Neural cell (in vitro differentiated cells): Measurements from ENCODE around the gene TSHR. TPM values are rescaled to one million over a fixed set of nuclear protein-coding genes. Genes with fewer than 3 reads are reported as not detected.

Experiments used
- H2AFZ ChIP-seq: fragments of 200-600, 300-800 bp; sonication (generic), shearing (Covaris generic); 2 replicates; pipeline ENCODE4 v1.6.0; 2014; ENCODE audit warnings: low read depth, mild to moderate bottlenecking, antibody characterized with exemption, low read length, moderate library complexity
- H3F3A ChIP-seq: fragments of 200-600 bp; shearing (Covaris generic); 2 replicates; pipeline ENCODE4 v1.6.1; 2016; ENCODE audit warnings: mild to moderate bottlenecking, moderate library complexity, mixed read lengths, antibody characterized with exemption, low read length; ENCODE audit not compliant: insufficient read depth, poor library complexity, severe bottlenecking
- H3K27ac ChIP-seq: fragments of 200-600, 300-800 bp; sonication (generic), shearing (Covaris generic); 2 replicates; pipeline ENCODE4 v1.5.1; 2014; ENCODE audit warnings: mild to moderate bottlenecking, low read length, moderate library complexity
- H3K27me3 ChIP-seq: fragments of 300-800, 200-600 bp; sonication (generic), shearing (Covaris generic); 2 replicates; pipeline ENCODE4 v1.6.0; 2014; ENCODE audit warnings: mild to moderate bottlenecking, low read depth, low read length, moderate library complexity; ENCODE audit not compliant: insufficient read depth
- H3K36me3 ChIP-seq: fragments of 300-800, 200-600 bp; sonication (generic), shearing (Covaris generic); 2 replicates; pipeline ENCODE4 v1.5.1; 2014; ENCODE audit warnings: mild to moderate bottlenecking, antibody characterized with exemption, low read length, moderate library complexity; ENCODE audit not compliant: insufficient read depth
- H3K4me2 ChIP-seq: fragments of 300-800, 200-600 bp; sonication (generic), shearing (Covaris generic); 2 replicates; pipeline ENCODE4 v1.6.0; 2014; ENCODE audit warnings: mild to moderate bottlenecking, low read length
- H3K4me3 ChIP-seq: fragments of 300-800, 200-600 bp; sonication (generic), shearing (Covaris generic); 2 replicates; pipeline ENCODE4 v1.5.1; 2014; ENCODE audit warnings: mild to moderate bottlenecking, low read length, moderate library complexity
- H3K79me2 ChIP-seq: fragments of 200-600 bp; shearing (Covaris generic); replicated peaks from 2 replicates; pipeline ENCODE4 v1.6.0; 2014; ENCODE audit warnings: mild to moderate bottlenecking, low read length, moderate library complexity; ENCODE audit not compliant: insufficient read depth
- H3K9ac ChIP-seq: fragments of 300-800, 200-600 bp; sonication (generic), shearing (Covaris generic); 2 replicates; pipeline ENCODE4 v1.6.1; 2016; ENCODE audit warnings: mild to moderate bottlenecking, low read length, mixed read lengths
- H3K9me2 ChIP-seq: fragments of 200-600 bp; shearing (Covaris generic); 2 replicates; pipeline ENCODE4 v1.6.1; 2016; ENCODE audit warnings: mild to moderate bottlenecking, low read length, mixed read lengths; ENCODE audit not compliant: insufficient read depth
- H3K9me3 ChIP-seq: fragments of 200-600, 300-800 bp; sonication (generic), shearing (Covaris generic); 2 replicates; pipeline ENCODE4 v1.6.1; 2016; ENCODE audit warnings: mild to moderate bottlenecking, mixed run types, low read length, moderate library complexity, mixed read lengths
- H4K20me1 ChIP-seq: fragments of 200-600 bp; shearing (Covaris generic); 2 replicates; pipeline ENCODE4 v1.6.1; 2016; ENCODE audit warnings: mild to moderate bottlenecking, mixed run types; ENCODE audit not compliant: insufficient read depth
- CTCF ChIP-seq: fragments of 450-650 bp; IDR thresholded peaks from 2 replicates; pipeline ENCODE4 v1.5.1; 2014; ENCODE audit warnings: antibody characterized with exemption, mild to moderate bottlenecking, moderate library complexity; ENCODE audit not compliant: poor library complexity, severe bottlenecking
- EP300 ChIP-seq: fragments of 450-650 bp; conservative IDR thresholded peaks from 2 replicates; pipeline ENCODE4 v1.6.1; 2014; ENCODE audit warnings: antibody characterized with exemption, mild to moderate bottlenecking, moderate library complexity; ENCODE audit not compliant: poor library complexity, severe bottlenecking
- EZH2 ChIP-seq: fragments of 200-600, 300-800 bp; shearing (Covaris generic), sonication (generic); IDR thresholded peaks from 2 replicates; pipeline ENCODE4 v1.6.1; 2014; ENCODE audit warnings: antibody characterized with exemption, low read length, borderline replicate concordance, mild to moderate bottlenecking; ENCODE audit not compliant: insufficient read depth, poor library complexity, severe bottlenecking
- MXI1 ChIP-seq: fragments of 450-650 bp; conservative IDR thresholded peaks from 2 replicates; pipeline ENCODE4 v1.6.1; 2014; ENCODE audit warnings: antibody characterized with exemption, mild to moderate bottlenecking; ENCODE audit not compliant: poor library complexity, severe bottlenecking
- POLR2AphosphoS5 ChIP-seq: IDR thresholded peaks from 2 replicates; pipeline ENCODE4 v1.6.1; 2012
- RAD21 ChIP-seq: fragments of 450-650 bp; conservative IDR thresholded peaks from 2 replicates; pipeline ENCODE4 v1.6.1; 2014; ENCODE audit warnings: antibody characterized with exemption, mild to moderate bottlenecking, moderate library complexity
- SMC3 ChIP-seq: fragments of 450-650 bp; conservative IDR thresholded peaks from 2 replicates; pipeline ENCODE4 v1.6.1; 2014; ENCODE audit warnings: antibody characterized with exemption, mild to moderate bottlenecking, moderate library complexity; ENCODE audit not compliant: poor library complexity
- TAF1 ChIP-seq: IDR thresholded peaks from 2 replicates; pipeline ENCODE4 v1.6.1; 2012; ENCODE audit warnings: low read depth
- polyA plus RNA-seq: library from polyadenylated mRNA; depleted of rRNA; stranded (reverse); fragments of >200 nt; gene quantifications from 2 replicates; pipeline ENCODE4 v1.2.3, GENCODE V29; 2014
- TF ChIP-seq, protein P1 (sequence below): IDR thresholded peaks from 2 replicates; pipeline ENCODE4 v1.6.1; 2012; ENCODE audit warnings: borderline replicate concordance

The TSHR gene
- polyA plus RNA-seq, 1 donor from 2014 or later: not detected

- no peak within 1 kb of the TSS for H3K27ac ChIP-seq
- H2AFZ ChIP-seq: peak within 1 kb of the TSS; percentile 89
- H3K9me3 ChIP-seq: no peaks in the 10 kb centered on the region
- no peaks in the 10 kb centered on the region for H3K36me3 ChIP-seq
- H3K4me3 ChIP-seq: peak within 1 kb of the TSS; percentile 92
- peak within 1 kb of the TSS; percentile 56 for H3K4me2 ChIP-seq
- H4K20me1 ChIP-seq: no peaks in the 10 kb centered on the region
- no peaks in the 10 kb centered on the region for H3K27me3 ChIP-seq
- H3K9ac ChIP-seq: peak within 1 kb of the TSS; percentile 56
- H3K9me2 ChIP-seq: no peaks in the 10 kb centered on the region
- H3K79me2 ChIP-seq: no peaks in the 10 kb centered on the region
- no peaks in the 10 kb centered on the region for H3F3A ChIP-seq
- TF ChIP-seq EP300 (no peak), MXI1 (peak; percentile 91), TAF1 (no peak), EZH2 (no peak), RAD21 (no peak), SMC3 (peak; percentile 17), POLR2AphosphoS5 (peak; percentile 43), CTCF (no peak)
- TF ChIP-seq, protein P1, sequence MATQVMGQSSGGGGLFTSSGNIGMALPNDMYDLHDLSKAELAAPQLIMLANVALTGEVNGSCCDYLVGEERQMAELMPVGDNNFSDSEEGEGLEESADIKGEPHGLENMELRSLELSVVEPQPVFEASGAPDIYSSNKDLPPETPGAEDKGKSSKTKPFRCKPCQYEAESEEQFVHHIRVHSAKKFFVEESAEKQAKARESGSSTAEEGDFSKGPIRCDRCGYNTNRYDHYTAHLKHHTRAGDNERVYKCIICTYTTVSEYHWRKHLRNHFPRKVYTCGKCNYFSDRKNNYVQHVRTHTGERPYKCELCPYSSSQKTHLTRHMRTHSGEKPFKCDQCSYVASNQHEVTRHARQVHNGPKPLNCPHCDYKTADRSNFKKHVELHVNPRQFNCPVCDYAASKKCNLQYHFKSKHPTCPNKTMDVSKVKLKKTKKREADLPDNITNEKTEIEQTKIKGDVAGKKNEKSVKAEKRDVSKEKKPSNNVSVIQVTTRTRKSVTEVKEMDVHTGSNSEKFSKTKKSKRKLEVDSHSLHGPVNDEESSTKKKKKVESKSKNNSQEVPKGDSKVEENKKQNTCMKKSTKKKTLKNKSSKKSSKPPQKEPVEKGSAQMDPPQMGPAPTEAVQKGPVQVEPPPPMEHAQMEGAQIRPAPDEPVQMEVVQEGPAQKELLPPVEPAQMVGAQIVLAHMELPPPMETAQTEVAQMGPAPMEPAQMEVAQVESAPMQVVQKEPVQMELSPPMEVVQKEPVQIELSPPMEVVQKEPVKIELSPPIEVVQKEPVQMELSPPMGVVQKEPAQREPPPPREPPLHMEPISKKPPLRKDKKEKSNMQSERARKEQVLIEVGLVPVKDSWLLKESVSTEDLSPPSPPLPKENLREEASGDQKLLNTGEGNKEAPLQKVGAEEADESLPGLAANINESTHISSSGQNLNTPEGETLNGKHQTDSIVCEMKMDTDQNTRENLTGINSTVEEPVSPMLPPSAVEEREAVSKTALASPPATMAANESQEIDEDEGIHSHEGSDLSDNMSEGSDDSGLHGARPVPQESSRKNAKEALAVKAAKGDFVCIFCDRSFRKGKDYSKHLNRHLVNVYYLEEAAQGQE: no peak
Measured at GRCh38 chr14:80941241-80942185, 13.9 kb upstream of the TSHR start, which contains the start of gene CEP128. Gene CEP128, minus strand, starts transcription at chr14:80941738.

DNA sequence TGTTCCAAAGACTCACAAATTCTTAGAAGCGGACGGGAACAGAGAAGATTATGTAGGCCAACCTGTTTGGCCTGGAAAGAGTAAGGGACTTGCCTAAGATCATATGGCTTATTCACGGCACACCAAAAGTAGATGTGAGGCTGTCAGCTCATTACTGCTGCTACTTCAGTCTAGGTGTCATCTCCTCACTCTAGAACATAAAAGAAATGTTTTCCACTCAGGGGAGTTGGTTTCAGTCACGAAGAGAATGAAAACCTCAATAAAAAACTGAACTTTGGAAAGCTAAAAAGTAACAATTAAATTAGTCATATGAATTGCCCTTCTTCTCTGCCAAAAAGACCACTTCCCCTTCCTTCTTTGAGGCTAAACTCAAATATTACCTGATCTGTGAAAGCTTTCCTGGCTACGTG is 13.2 kb upstream of the TSHR start:
- TF ChIP-seq CTCF (no peak), POLR2AphosphoS5 (no peak), EZH2 (no peak), TAF1 (no peak), RAD21 (no peak), EP300 (no peak), SMC3 (no peak), MXI1 (no peak)
- TF ChIP-seq, protein P1: no peak
- Histone ChIP-seq H4K20me1 (no peaks in the 10 kb centered on the region), H3K36me3 (no peaks in the 10 kb centered on the region), H3F3A (no peaks in the 10 kb centered on the region), H3K4me3 (peak overlapping the region; percentile 92), H3K27ac (no peak overlapping the region), H3K27me3 (no peaks in the 10 kb centered on the region), H3K79me2 (no peaks in the 10 kb centered on the region), H2AFZ (peak overlapping the region; percentile 59), H3K9me3 (no peaks in the 10 kb centered on the region), H3K9me2 (no peaks in the 10 kb centered on the region), H3K4me2 (peak overlapping the region; percentile 56), H3K9ac (peak overlapping the region; percentile 56)
